Activated CD8-positive, alpha-beta memory T cell treated with anti-CD3 and anti-CD28 coated beads for 4 hours (primary cell): ENCODE results near the gene MS4A4A.
"Not testable (repeated sequence)": the region's sequence is repeated elsewhere in the genome, so short reads cannot be mapped to it uniquely, and the experiment has no call there.

Experiments
- DNase-seq, 2 donors: peaks; one replicate each; pipeline ENCODE4 v3.0.0-alpha.2; 2020; ENCODE audit warnings: low read depth in 2 of 2

Gene MS4A4A

GRCh38 chr11:60280412-60280811 is at the start of gene MS4A4A:
TSS of gene MS4A4A (plus strand) at chr11:60280666. CDS start at chr11:60280676, 10 bp downstream.
- DNase-seq: no peak

- DNase-seq: no peak
These were observed 49.8 kb upstream of the MS4A4A start for GRCh38 chr11:60230681-60231080.

- DNase-seq: no peak
These were observed 45.1 kb upstream of the MS4A4A start for GRCh38 chr11:60235321-60235720.

- DNase-seq: no peak
These were observed 39.8 kb upstream of the MS4A4A start for GRCh38 chr11:60240662-60241061.

- no peak for DNase-seq
These were observed 38.7 kb upstream of the MS4A4A start for GRCh38 chr11:60241786-60242185.

- DNase-seq: no peak
These were observed 37.7 kb upstream of the MS4A4A start, which contains the start of gene MS4A4E for GRCh38 chr11:60242740-60243239. TSS of gene MS4A4E (minus strand) at chr11:60243137. CDS start at chr11:60230055, 13,082 bp downstream.

- DNase-seq: no peak
These were observed 28.8 kb upstream of the MS4A4A start for GRCh38 chr11:60251485-60252212.

GRCh38 chr11:60252213-60253108 is 28.0 kb upstream of the MS4A4A start:
- DNase-seq: no peak

- DNase-seq: no peak
These were observed 22.3 kb upstream of the MS4A4A start for GRCh38 chr11:60257956-60258722.

- no peak for DNase-seq
These were observed 19.5 kb upstream of the MS4A4A start for GRCh38 chr11:60261014-60261413.

GRCh38 chr11:60263402-60263801 is 17.1 kb upstream of the MS4A4A start:
- no peak for DNase-seq

- no peak for DNase-seq
These were observed 15.8 kb upstream of the MS4A4A start for GRCh38 chr11:60264644-60265043.

- no peak for DNase-seq
These were observed 14.9 kb upstream of the MS4A4A start for GRCh38 chr11:60265373-60266214.

- no peak for DNase-seq
These were observed 6.0 kb upstream of the MS4A4A start for GRCh38 chr11:60274416-60274815.

GRCh38 chr11:60281485-60281884 is 1.0 kb downstream of the MS4A4A start:
- DNase-seq: no peak

GRCh38 chr11:60282286-60282685 is 1.8 kb downstream of the MS4A4A start:
- DNase-seq: no peak

GRCh38 chr11:60285411-60286126 is 5.1 kb downstream of the MS4A4A start:
- not testable (repeated sequence) for DNase-seq

- no peak for DNase-seq
These were observed 8.1 kb downstream of the MS4A4A start for GRCh38 chr11:60288531-60288930.

GRCh38 chr11:60292145-60292544 is 11.7 kb downstream of the MS4A4A start:
- DNase-seq: no peak

- no peak for DNase-seq
These were observed 20.7 kb downstream of the MS4A4A start for GRCh38 chr11:60301178-60301577.
